Cerebellar cortex (tissue), 1 donor: ENCODE data around the gene ARMC6.
"Not testable (repeated sequence)": the region's sequence is repeated elsewhere in the genome, so short reads cannot be mapped to it uniquely, and the experiment has no call there.

Experiments
- DNase-seq: peaks from one replicate; pipeline ENCODE4 v3.0.0-alpha.2; 2015; ENCODE audit warnings: low spot score

Gene ARMC6

GRCh38 chr19:19023376-19023775, 10.0 kb upstream of the ARMC6 start:
- not testable (repeated sequence) for DNase-seq

GRCh38 chr19:19025861-19026260, 7.5 kb upstream of the ARMC6 start:
- no peak for DNase-seq

GRCh38 chr19:19026299-19026971, 7.0 kb upstream of the ARMC6 start:
- DNase-seq = peak; percentile 35

GRCh38 chr19:19027228-19027627, 6.2 kb upstream of the ARMC6 start:
- DNase-seq = no peak

GRCh38 chr19:19028526-19028925, 4.9 kb upstream of the ARMC6 start:
- DNase-seq = no peak

GRCh38 chr19:19031891-19032290, 1.5 kb upstream of the ARMC6 start:
- DNase-seq = no peak

- DNase-seq = peak; percentile 96
Measured at GRCh38 chr19:19032420-19033175, 805 bp upstream of the ARMC6 start.

- DNase-seq = no peak
Measured at GRCh38 chr19:19033176-19033425, 302 bp upstream of the ARMC6 start.

- peak; percentile 79 for DNase-seq
Measured at GRCh38 chr19:19034204-19034624, 811 bp downstream of the ARMC6 start.

- DNase-seq = no peak
Measured at GRCh38 chr19:19039901-19040300, 6.5 kb downstream of the ARMC6 start.

GRCh38 chr19:19040417-19040816, 7.0 kb downstream of the ARMC6 start:
- DNase-seq = no peak

GRCh38 chr19:19042732-19043280, 9.4 kb downstream of the ARMC6 start:
- DNase-seq = no peak

- DNase-seq = no peak
Measured at GRCh38 chr19:19043481-19043880, 10.1 kb downstream of the ARMC6 start.

- no peak for DNase-seq
Measured at GRCh38 chr19:19043881-19044280, 10.5 kb downstream of the ARMC6 start.

GRCh38 chr19:19049406-19049805, 16.0 kb downstream of the ARMC6 start:
- no peak for DNase-seq

- no peak for DNase-seq
Measured at GRCh38 chr19:19050104-19050503, 16.7 kb downstream of the ARMC6 start.

GRCh38 chr19:19050731-19051130, 17.3 kb downstream of the ARMC6 start:
- DNase-seq = no peak

- DNase-seq = no peak
Measured at GRCh38 chr19:19051478-19052213, 18.2 kb downstream of the ARMC6 start.

- no peak for DNase-seq
Measured at GRCh38 chr19:19052921-19053320, 19.5 kb downstream of the ARMC6 start.

- DNase-seq = peak; percentile 60
Measured at GRCh38 chr19:19053508-19054314, 20.3 kb downstream of the ARMC6 start.

- DNase-seq = no peak
Measured at GRCh38 chr19:19054315-19054938, 21.0 kb downstream of the ARMC6 start.
